T1000 (cell line): ENCODE data around the gene SMAD9.

Experiments
- DNase-seq: peaks from one replicate; lab custom pipeline; 2025; ENCODE audit warnings: mixed read lengths; lab: John Stamatoyannopoulos, UW

The SMAD9 gene

GRCh38 chr13:36919833-36920615, at the start of gene SMAD9:
TSS of gene SMAD9 (minus strand) at chr13:36920238. CDS start at chr13:36879689, 40,549 bp downstream.
- peak; percentile 29 for DNase-seq

- DNase-seq, result no peak
Measured at GRCh38 chr13:36966404-36966803, 46.4 kb upstream of the SMAD9 start.

- DNase-seq, result no peak
Measured at GRCh38 chr13:36965767-36966166, 45.7 kb upstream of the SMAD9 start.

GRCh38 chr13:36959456-36960116, 39.5 kb upstream of the SMAD9 start:
- no peak for DNase-seq

GRCh38 chr13:36954542-36954941, 34.5 kb upstream of the SMAD9 start:
- DNase-seq, result no peak

GRCh38 chr13:36950920-36951319, 30.9 kb upstream of the SMAD9 start:
- DNase-seq, result no peak

- DNase-seq, result no peak
Measured at GRCh38 chr13:36950330-36950729, 30.3 kb upstream of the SMAD9 start.

- no peak for DNase-seq
Measured at GRCh38 chr13:36945078-36945477, 25.0 kb upstream of the SMAD9 start.

- DNase-seq, result no peak
Measured at GRCh38 chr13:36925603-36926002, 5.6 kb upstream of the SMAD9 start.

GRCh38 chr13:36924001-36924400, 4.0 kb upstream of the SMAD9 start:
- no peak for DNase-seq

GRCh38 chr13:36921631-36922301, 1.7 kb upstream of the SMAD9 start:
- DNase-seq, result no peak

- DNase-seq, result no peak
Measured at GRCh38 chr13:36920616-36921185, 663 bp upstream of the SMAD9 start.

GRCh38 chr13:36919171-36919832, 736 bp downstream of the SMAD9 start:
- DNase-seq, result peak; percentile 1

- no peak for DNase-seq
Measured at GRCh38 chr13:36918246-36919131, 1.5 kb downstream of the SMAD9 start.

GRCh38 chr13:36917311-36917710, 2.7 kb downstream of the SMAD9 start:
- DNase-seq, result no peak

GRCh38 chr13:36915896-36916640, 4.0 kb downstream of the SMAD9 start:
- no peak for DNase-seq

- DNase-seq, result no peak
Measured at GRCh38 chr13:36915106-36915505, 4.9 kb downstream of the SMAD9 start.

GRCh38 chr13:36914648-36915047, 5.4 kb downstream of the SMAD9 start:
- no peak for DNase-seq

- no peak for DNase-seq
Measured at GRCh38 chr13:36913463-36913862, 6.6 kb downstream of the SMAD9 start.

- no peak for DNase-seq
Measured at GRCh38 chr13:36912973-36913372, 7.1 kb downstream of the SMAD9 start.
